B cell (primary cell): ENCODE measurements around the gene VAV2. TPM values are rescaled to one million over a fixed set of nuclear protein-coding genes. Genes with fewer than 3 reads are reported as not detected.

ENCODE experiments used
- ATAC-seq: fragments of 200-7000 bp; cut with Tn5 transposase; one replicate; pipeline ENCODE4 v1.10.0; 2021; ENCODE audit warnings: low read depth, mild to moderate bottlenecking, moderate number of reproducible peaks, moderate library complexity
- CTCF ChIA-PET: fragments of 350-600 bp; sonication (Branson Sonifier 250); formaldehyde crosslinking; loops from one replicate; lab custom pipeline; 2021; ENCODE audit warnings: antibody characterized with exemption, inconsistent platforms; lab: Charles Lee
- POLR2A ChIA-PET: fragments of 350-600 bp; sonication (Branson Sonifier 250); formaldehyde crosslinking; loops from one replicate; lab custom pipeline; 2021; ENCODE audit warnings: antibody characterized with exemption; lab: Charles Lee
- DNase-seq: peaks from one replicate; pipeline ENCODE4 v3.0.0; 2013
- H2AFZ ChIP-seq: 2 replicates; pipeline ENCODE4 v1.6.1; 2012; ENCODE audit warnings: mild to moderate bottlenecking, low read depth, low read length; ENCODE audit not compliant: insufficient read depth, poor library complexity, severe bottlenecking
- H3K27ac ChIP-seq, 2 donors: 1 replicate in 1 of 2; 2 replicates in 1 of 2; pipeline ENCODE4 v1.5.1; 2012 to 2013; ENCODE audit warnings: low read length in 2 of 2, mild to moderate bottlenecking in 2 of 2, moderate library complexity in 1 of 2
- H3K27me3 ChIP-seq, 4 experiments: fragments of 200-600 bp in 1 of 4; sonication (generic) in 1 of 4; replicated peaks in 1 of 4; 1 replicate in 2 of 4; 2 replicates in 2 of 4; pipeline versions ENCODE4 v1.6.1 to v1.7.0; 2013 to 2016; ENCODE audit warnings: low read length in 3 of 4, mild to moderate bottlenecking in 2 of 4, mixed read lengths in 1 of 4, moderate library complexity in 1 of 4; ENCODE audit not compliant: insufficient read depth in 4 of 4, control insufficient read depth in 3 of 4; ENCODE audit errors: control extremely low read depth in 1 of 4
- H3K36me3 ChIP-seq, 2 experiments: replicated peaks in 1 of 2; 1 replicate in 1 of 2; 2 replicates in 1 of 2; pipeline versions ENCODE4 v1.6.1 to v1.7.1; 2013; ENCODE audit warnings: low read length in 1 of 2; ENCODE audit not compliant: insufficient read depth in 2 of 2, control insufficient read depth in 1 of 2; ENCODE audit errors: control extremely low read depth in 1 of 2, extremely low read depth in 1 of 2
- H3K4me1 ChIP-seq, 2 donors: fragments of 200-600 bp in 1 of 2; sonication (generic) in 1 of 2; 1 replicate in 1 of 2; 2 replicates in 1 of 2; pipeline versions ENCODE4 v1.5.1 to v1.6.1; 2013 to 2017; ENCODE audit warnings: low read length in 2 of 2; ENCODE audit not compliant: control insufficient read depth in 2 of 2, insufficient read depth in 2 of 2
- H3K4me2 ChIP-seq: replicated peaks from 2 replicates; pipeline ENCODE3; 2012; ENCODE audit warnings: mild to moderate bottlenecking, low read depth, low read length; ENCODE audit not compliant: poor library complexity, severe bottlenecking
- H3K4me3 ChIP-seq, 5 experiments: fragments of 200-600 bp in 1 of 5; sonication (generic) in 1 of 5; 1 replicate in 3 of 5; 2 replicates in 2 of 5; pipeline versions ENCODE4 v1.5.1 to v1.7.0; 2011 to 2016; ENCODE audit warnings: low read length in 4 of 5, mild to moderate bottlenecking in 4 of 5, low read depth in 2 of 5, control low read depth in 1 of 5, moderate library complexity in 1 of 5; ENCODE audit not compliant: insufficient read depth in 1 of 5; ENCODE audit errors: control extremely low read depth in 1 of 5, extremely low read depth in 1 of 5
- H3K79me2 ChIP-seq: fragments of 200-600 bp; sonication (generic); one replicate; pipeline ENCODE4 v1.6.0; 2016; ENCODE audit warnings: low read length; ENCODE audit not compliant: control insufficient read depth, insufficient read depth
- H3K9ac ChIP-seq: fragments of 200-600 bp; sonication (generic); 2 replicates; pipeline ENCODE4 v1.6.1; 2017; ENCODE audit warnings: mild to moderate bottlenecking, low read length, moderate library complexity
- H3K9me3 ChIP-seq, 3 donors: one replicate each; pipeline versions ENCODE4 v1.6.1 to v1.7.1; 2013; ENCODE audit warnings: low read length in 2 of 3; ENCODE audit not compliant: control insufficient read depth in 2 of 3, insufficient read depth in 1 of 3; ENCODE audit errors: control extremely low read depth in 1 of 3
- H4K20me1 ChIP-seq: 2 replicates; pipeline ENCODE4 v1.6.0; 2012; ENCODE audit warnings: mild to moderate bottlenecking, low read length; ENCODE audit not compliant: insufficient read depth, control insufficient read depth, poor library complexity, severe bottlenecking
- H3K27ac Mint-ChIP-seq: one replicate; pipeline ENCODE4 v1.8.0; 2021; ENCODE audit warnings: mixed read lengths
- H3K27me3 Mint-ChIP-seq: one replicate; pipeline ENCODE4 v1.8.0; 2021; ENCODE audit warnings: mixed read lengths
- H3K4me1 Mint-ChIP-seq: one replicate; pipeline ENCODE4 v1.8.0; 2021; ENCODE audit warnings: mixed read lengths
- H3K4me3 Mint-ChIP-seq: one replicate; pipeline ENCODE4 v1.8.0; 2021; ENCODE audit warnings: mixed read lengths
- H3K9me3 Mint-ChIP-seq: one replicate; pipeline ENCODE4 v1.8.0; 2022; ENCODE audit warnings: mixed read lengths; ENCODE audit not compliant: insufficient read depth
- WGBS: methylation state at CpG from one replicate; pipeline ENCODE4 v1.1.5; 2013; ENCODE audit warnings: missing lambda C conversion rate; ENCODE audit not compliant: insufficient coverage; 5-methylcytosine and 5-hydroxymethylcytosine counted together
- intact Hi-C: fragments of 100-400 bp; cut with micrococcal nuclease; formaldehyde crosslinking; loops from one replicate; pipeline ENCODE4 v1.10.0; 2022
- polyA plus RNA-seq: library from polyadenylated mRNA; depleted of rRNA; stranded (reverse); fragments of >200 nt; gene quantifications from 2 replicates; pipeline ENCODE4 v1.2.3, GENCODE V29; 2012
- total RNA-seq, 2 donors: library from RNA; stranded (reverse); fragments of 120-200 nt in 1 of 2; gene quantifications; 1 replicate in 1 of 2; 2 replicates in 1 of 2; pipeline versions ENCODE4 v1.2.3 to v1.2.4, GENCODE V29; 2013 to 2022
- TF ChIP-seq, protein P1 (sequence below): fragments of 200-600 bp; IDR thresholded peaks from one replicate; pipeline ENCODE4 v1.8.0; 2022; ENCODE audit warnings: antibody characterized with exemption, mild to moderate bottlenecking

Gene VAV2
- total and polyA plus RNA-seq, 2 donors (not counting 1 experiment from before 2014, with no cell fraction given) = 34.4 to 128 TPM

DNA sequence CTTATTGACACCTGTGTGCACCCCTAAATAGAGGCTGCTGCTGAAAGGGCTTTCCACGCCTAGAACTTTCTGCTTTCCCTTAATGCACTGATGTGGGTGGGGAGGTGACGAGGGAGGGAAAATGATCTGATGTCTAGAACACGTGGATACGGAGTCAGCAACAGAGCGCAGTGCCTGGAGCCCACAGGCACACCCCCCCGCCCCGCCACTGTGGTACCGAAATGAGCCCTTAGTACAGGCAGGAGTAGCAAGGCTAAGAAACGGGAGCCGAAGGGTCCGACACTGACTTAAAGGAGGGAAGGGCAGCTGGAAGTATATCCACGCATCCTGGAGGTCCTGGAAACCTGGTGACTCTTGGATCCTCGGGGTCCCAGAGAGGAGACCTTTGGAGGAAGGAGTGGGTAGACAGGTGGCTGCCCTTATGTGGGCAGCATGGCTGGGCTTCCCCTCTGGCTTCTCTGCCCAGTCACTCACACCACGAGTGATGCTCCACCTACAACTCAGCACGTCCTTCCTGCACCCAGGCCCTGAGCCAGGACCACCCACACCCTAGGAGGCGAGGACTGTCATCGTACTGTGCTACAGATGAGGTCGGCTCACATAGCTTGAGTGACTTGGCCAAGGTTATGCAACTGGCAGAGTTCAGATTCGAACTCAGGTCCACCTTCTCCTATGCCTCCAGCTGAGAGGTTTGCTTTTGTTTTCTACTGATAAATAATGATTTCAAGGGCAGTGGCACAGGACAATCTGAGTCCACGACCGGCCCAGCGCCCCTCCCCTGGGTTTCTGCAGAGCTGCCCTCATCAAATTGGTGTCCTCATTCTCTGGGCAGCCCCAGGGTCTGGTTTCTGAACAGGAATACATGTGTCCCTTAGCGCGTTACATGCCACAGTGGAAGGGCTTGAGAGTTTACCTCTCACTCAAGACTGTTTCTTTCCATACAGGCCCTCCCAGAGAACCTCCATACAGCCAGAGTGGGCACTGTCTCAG, 4.7 kb upstream of the VAV2 start:
- no peak for ATAC-seq

More for the DNA sequence above, 4.7 kb upstream of the VAV2 start:
- H3K4me3 ChIP-seq = no peak overlapping the region
- Mint-ChIP-seq H3K9me3 (no peaks in the 10 kb centered on the region), H3K4me3 (no peak overlapping the region), H3K4me1 (peaks cover 17% of the 10 kb centered on the region), H3K27me3 (no peaks in the 10 kb centered on the region), H3K27ac (no peak overlapping the region)
- DNase-seq = no peak
- ChIA-PET POLR2A (interaction anchor here (1.7 kb wide), 1 partner anchor 213 kb away, joined by 4 read pairs; no protein-coding TSS in a partner anchor), CTCF (interaction anchor here (2.1 to 5.8 kb wide), 4 partner anchors 13 to 255 kb away, joined by 4 to 561 read pairs (median 33); no protein-coding TSS in a partner anchor)
- 78% methylated on average over 19 of the region's 24 CpGs for WGBS
- H2AFZ ChIP-seq = no peak overlapping the region
- H4K20me1 ChIP-seq = no peaks in the 10 kb centered on the region
- intact Hi-C loops = no loop called here
- peaks cover 11% of the 10 kb centered on the region for H3K79me2 ChIP-seq
- H3K27me3 ChIP-seq = no peaks in the 10 kb centered on the region
- peaks cover 12 to 16% of the 10 kb centered on the region in 2 donors for H3K4me1 ChIP-seq
- no peaks in the 10 kb centered on the region for H3K9me3 ChIP-seq
- H3K27ac ChIP-seq = no peak overlapping the region
- H3K4me2 ChIP-seq = no peak overlapping the region
- no peaks in the 10 kb centered on the region for H3K36me3 ChIP-seq
- no peak overlapping the region for H3K9ac ChIP-seq
- TF ChIP-seq, protein P1, sequence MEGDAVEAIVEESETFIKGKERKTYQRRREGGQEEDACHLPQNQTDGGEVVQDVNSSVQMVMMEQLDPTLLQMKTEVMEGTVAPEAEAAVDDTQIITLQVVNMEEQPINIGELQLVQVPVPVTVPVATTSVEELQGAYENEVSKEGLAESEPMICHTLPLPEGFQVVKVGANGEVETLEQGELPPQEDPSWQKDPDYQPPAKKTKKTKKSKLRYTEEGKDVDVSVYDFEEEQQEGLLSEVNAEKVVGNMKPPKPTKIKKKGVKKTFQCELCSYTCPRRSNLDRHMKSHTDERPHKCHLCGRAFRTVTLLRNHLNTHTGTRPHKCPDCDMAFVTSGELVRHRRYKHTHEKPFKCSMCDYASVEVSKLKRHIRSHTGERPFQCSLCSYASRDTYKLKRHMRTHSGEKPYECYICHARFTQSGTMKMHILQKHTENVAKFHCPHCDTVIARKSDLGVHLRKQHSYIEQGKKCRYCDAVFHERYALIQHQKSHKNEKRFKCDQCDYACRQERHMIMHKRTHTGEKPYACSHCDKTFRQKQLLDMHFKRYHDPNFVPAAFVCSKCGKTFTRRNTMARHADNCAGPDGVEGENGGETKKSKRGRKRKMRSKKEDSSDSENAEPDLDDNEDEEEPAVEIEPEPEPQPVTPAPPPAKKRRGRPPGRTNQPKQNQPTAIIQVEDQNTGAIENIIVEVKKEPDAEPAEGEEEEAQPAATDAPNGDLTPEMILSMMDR = no peak
